DMS114 treated with DMSO at 0.1 percent for 48 hours (cell line): ENCODE measurements around the gene DNAH7.
A peak's percentile ranks its signal among the peaks of the same experiment; 100 is the strongest.
"Not testable (repeated sequence)": the region's sequence is repeated elsewhere in the genome, so short reads cannot be mapped to it uniquely, and the experiment has no call there.

Experiments used
- DNase-seq: peaks from one replicate; lab custom pipeline; 2025; ENCODE audit not compliant: unreplicated experiment; lab: John Stamatoyannopoulos, UW

DNAH7 gene

DNA sequence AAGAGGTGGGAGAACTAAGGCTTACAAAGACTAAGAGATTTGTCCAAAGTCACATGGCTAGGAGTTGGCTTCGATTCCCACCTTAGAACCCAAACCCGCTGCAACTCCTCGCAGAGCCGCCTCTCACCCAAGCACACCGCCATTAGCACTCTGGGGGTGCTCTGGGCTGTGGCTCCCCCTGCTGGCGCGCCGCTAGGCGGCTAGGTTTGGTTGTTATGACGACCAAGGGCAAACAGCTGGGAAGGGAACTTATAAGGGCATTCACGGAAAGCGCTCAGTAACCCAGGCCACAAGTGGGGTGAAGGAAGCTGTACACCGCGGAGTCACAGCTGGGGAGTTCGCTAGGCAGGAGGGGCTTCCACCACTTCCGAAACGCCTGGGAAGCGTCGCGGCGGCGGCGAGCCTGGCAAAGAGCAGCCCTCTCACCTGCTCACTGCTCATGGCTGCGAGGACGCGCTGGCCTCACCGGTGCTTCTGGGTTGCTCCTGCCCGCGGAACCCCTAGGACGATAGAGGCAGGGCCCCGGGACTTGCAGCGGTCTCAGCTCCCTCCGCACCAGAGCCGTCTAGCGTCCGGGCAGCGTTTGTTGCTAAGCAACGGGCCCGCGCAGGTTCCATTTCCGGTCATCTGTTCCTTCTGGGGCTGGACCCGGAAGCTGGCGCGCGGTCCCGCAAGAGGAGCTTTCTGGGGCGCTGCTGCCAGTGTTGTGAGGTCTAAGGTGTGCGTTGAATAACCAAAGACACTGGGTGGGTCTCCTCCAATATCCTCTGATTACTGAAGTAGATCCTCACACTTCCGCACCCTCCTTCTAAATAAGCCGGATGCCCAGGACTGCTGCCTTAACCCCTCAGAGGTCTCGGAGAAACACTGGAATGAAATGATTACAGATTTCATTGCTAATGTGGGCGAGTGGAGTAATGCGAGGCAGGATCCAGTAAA, at the start of gene DNAH7:
TSS of gene DNAH7 (minus strand) at position 567 of the 939 bp plus-strand sequence. CDS start at position 441, 126 bp downstream.
- peak; percentile 68 for DNase-seq

GRCh38 chr2:196117214-196117705, 48.6 kb upstream of the DNAH7 start:
- no peak for DNase-seq

DNA sequence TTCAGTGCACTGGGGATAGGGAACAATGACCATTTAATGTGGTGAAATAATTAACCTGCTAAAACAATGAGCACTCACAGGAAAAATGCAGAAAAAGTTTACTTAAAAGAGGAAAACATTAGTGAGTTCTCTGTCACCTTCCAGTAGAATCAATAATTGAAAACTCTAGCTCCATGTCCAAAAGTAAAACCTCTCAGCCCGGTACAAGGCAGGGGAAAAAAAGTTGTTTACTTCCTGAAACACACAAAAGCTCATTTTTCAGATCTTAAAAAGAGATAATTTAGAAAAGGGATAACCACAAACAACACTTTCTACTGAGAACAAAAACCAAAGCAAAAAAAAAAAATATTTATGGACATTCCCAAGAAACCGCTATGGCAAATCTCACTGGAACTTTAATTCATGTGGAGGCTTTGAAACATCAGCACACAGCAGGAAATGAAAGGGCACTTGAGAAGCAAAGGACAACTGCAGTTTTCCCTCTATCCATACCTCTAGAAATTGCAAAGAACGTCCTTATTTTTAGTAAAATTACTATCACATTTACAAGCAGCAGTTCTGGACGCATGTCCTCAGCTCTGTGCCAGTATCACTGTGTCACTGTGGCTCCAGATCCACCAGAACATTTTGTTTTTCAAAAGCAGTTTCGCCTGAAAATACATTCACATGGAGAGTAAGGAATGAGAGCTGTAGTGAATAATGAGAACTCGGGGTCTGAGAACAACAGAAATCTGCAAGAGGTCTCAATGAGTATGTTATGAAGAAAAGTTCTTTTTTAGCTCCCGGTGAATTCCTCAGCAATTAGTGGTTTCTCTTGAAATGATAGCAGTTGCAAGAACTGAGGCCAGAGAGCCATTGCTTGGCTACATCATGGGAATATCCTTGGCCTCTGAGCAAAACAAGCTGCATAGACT, 44.7 kb upstream of the DNAH7 start:
- no peak for DNase-seq

DNA sequence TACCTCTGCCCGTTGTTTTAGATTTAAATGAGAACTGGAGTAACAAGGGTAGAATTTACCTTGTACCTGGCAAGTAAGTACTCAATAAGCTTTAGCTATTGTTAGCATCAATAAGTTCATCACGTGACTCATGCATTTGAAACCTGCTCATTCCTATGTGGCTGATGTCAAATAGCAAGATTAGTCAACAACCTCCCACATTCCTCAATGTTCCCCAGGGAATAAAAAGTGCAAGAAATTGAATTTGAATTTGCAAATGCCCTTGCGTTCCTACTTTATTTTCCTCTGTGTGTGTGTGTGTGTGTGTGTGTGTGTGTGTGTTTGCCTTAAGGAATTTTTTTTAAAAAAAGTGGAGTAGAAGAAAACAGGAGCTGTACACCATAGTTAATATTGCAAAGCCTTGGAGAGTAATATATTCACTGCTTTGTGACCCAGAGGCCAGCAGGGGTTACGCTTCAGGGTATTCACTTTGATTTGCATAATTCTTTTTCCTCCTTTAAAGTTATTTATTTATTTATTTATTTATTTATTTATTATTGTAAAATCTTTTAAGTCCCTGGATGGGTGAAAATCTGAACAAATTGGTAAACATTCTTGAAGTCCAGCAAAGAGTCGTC, 43.9 kb upstream of the DNAH7 start:
- DNase-seq = no peak

DNA sequence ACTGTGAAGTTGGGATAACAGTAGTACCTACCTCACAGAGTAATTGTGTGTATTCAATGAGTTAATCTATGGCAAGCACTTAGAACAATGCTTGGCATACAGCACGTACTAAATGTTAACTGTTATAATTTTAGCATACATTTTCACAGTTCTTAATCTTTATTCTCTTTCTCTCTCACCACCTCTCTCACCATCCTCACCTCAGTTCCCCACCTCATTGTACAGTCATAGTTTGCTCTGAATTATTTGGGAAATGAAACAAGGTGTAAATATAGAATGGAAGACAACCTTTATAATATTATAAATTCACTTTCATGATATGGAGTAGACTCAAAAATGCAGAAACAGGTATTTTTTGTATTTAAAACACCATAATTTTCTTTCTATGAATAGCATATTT, 40.0 kb upstream of the DNAH7 start:
- DNase-seq = no peak

- DNase-seq = no peak
Measured at GRCh38 chr2:196105951-196106350, 37.3 kb upstream of the DNAH7 start.

DNA sequence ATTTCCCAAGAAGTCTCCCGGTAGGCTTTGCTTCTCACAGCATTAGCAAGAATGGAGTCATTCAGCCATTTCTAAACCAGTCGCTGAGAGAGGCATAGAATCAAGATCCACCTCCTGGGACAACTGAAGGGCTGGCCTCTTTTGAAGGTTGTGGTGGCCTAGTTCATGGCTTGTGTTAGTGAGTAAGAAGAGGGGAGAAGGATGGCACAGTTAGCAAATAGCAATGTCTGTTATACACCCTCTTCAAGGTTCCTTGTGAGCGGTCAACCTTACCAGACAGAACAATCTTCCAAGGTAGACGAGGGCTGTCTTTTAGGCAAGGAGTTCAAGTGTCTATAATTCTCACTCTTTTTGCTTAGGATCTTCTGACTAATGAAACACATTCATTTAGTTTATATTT, 35.4 kb upstream of the DNAH7 start:
- DNase-seq = no peak

DNA sequence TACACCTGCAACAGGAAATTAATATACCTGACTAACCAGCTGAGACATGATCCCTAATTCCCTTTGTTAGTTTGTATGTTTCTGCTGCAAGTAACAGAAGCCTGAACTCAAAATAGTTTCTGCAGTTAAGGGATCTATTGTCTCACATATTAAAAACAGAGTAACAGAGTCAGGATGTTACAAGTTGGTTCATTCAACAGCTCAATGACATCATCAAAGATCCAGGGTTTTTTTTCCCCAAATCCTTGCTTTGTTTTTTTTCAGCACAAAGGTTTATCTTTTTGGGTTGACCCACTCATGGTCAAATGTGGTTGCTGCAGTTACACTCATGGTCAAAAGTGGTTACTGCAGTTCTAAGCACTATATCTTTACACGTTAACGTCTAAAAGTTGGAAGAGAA, 35.0 kb upstream of the DNAH7 start:
- DNase-seq = no peak

DNA sequence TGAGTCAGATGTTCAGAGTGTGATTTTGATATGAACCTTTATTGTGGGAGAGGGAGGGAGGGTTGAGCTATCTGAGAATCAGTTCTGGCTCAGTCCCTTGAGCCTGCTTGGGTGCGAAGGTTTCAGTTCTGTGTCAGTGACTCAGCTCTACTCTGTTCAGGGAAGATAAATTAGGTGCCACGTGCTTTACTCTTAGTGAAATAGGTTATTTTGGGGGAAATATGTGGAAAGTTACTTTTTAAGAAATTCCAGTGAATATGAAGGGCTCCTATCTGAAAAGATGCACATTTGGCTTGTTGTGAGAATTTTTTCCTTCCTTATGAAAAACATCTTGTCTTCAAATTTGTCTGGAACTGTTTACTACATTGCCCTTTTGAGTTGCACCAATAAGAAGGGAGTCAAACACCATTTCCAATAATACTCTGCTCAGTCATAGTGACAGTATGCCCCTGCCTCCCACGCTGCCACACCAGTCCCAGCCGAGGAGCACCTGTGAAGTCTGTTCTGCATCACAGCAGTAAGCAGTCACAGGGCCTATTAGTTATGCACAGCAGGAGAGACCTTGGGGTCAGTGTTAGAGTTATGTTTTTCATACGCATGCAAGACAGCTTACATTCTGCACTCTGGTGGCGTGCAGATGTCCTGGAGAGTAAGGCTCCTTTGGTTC, 32.8 kb upstream of the DNAH7 start:
- DNase-seq = no peak

DNA sequence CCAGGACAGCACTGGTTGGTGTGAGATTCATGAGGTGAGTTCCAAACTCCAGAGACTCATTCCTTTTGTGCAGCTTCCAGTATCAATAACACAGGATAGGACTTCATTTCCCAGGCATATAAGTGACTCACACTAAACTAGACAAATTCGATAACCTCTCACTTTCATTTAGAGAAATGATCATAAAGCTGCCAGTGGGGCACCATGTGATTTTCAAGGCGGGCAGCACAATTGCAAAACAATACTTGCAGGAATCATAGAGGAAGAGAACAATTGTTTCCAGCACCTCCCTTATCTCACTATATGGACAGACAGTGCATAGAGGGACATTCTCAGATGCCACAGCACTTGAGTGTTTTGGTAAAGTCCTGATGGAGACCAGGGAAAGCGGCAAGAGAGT, 31.3 kb upstream of the DNAH7 start:
- no peak for DNase-seq

- DNase-seq = no peak
Measured at GRCh38 chr2:196097864-196098660, 29.4 kb upstream of the DNAH7 start.

DNA sequence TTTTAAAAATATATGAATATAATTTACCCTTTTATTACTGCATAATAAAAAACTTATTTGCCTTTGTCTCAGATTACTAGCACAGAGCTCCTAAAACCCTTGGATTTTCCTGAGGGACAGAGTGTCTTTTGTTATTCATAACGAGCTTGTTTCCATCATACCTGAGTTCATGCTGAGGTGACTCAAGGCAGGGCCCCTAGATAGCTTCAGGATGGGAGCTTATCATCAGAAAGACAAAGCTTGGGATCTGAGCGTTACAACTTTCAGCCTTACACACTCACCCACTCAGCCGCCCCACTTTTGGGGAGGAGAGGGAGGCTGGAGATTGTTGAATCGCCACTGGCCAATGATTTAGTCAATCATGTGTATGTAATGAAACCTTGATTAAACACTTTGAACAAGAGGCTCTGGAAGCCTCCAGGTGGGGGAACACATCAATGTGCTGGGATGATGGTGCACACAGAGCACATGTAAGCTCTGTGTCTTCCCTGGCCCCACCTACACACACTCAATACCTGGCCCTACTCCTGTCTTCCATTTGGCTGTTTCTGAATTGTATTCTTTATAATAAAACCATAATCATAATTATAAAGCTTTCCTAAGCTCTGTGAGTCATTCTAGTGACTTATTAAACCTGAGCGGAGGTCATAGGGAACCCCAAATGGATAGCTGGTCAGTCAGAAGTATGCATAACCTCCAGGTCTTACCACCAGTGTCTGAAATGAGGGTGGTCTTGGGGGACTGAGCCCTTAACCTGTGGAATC, 28.5 kb upstream of the DNAH7 start:
- no peak for DNase-seq

GRCh38 chr2:196096264-196096663, 27.6 kb upstream of the DNAH7 start:
- no peak for DNase-seq

- not testable (repeated sequence) for DNase-seq
Measured at GRCh38 chr2:196089448-196089847, 20.8 kb upstream of the DNAH7 start.

DNA sequence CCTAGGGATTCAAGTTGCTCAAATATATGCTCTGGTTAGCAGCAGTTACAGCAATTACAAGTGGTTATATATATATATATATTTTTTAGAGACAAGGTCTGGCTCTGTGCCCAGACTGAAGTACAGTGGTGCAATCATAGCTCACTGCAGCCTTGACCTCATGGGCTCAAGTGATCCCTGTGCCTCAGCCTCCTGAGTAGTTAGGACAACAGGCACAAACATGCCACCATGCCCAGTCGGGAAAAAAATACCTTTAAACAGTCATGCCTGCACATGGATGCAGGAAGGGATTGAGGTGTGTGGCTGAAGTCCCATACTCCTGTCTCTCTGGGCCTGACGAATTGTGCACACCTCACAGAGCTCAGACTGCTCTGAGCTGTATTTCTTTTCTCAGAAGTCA, 19.6 kb upstream of the DNAH7 start:
- DNase-seq = no peak

DNA sequence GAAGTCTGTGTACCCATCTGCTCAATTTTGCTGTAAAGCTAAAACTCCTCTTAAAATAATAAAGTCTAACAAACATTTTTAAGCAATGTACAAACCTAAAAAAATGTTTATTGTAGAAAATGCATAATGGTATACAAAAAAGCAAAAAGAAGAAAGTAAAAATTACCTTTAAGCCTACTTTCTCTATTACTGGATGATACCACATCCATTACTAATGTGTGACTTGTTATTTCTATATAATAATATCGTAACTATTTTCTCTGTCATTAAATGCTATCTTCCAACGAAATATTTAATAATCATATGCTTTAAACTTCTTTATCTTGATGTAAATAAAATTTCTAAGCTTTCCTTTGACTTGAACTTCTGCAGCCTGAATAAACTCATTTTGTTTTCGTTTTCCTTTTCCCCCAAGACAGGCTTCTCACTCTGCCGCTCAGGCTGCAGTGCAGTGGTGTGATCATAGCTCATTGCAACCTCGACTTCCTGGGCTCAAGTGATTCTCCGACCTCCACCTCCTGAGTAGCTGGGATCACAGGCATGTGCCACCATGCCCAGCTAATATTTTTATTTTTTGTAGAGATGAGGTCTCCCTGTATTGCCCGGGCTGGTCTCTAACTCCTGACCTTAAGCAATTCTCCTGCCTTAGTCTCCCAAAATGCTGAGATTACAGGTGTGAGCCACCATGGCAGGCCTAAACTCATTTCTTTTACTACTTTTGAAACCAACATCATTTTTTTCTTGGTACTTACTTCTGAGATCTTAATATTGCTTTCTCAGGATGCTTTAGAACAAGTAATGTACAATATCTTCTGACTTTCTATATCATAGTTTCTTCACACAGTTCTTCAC, 18.1 kb upstream of the DNAH7 start:
- no peak for DNase-seq

- no peak for DNase-seq
Measured at GRCh38 chr2:196083601-196084000, 15.0 kb upstream of the DNAH7 start.

GRCh38 chr2:196080526-196080925, 11.9 kb upstream of the DNAH7 start:
- DNase-seq = no peak
